ENCODE results near the gene SGSM2.

DNA sequence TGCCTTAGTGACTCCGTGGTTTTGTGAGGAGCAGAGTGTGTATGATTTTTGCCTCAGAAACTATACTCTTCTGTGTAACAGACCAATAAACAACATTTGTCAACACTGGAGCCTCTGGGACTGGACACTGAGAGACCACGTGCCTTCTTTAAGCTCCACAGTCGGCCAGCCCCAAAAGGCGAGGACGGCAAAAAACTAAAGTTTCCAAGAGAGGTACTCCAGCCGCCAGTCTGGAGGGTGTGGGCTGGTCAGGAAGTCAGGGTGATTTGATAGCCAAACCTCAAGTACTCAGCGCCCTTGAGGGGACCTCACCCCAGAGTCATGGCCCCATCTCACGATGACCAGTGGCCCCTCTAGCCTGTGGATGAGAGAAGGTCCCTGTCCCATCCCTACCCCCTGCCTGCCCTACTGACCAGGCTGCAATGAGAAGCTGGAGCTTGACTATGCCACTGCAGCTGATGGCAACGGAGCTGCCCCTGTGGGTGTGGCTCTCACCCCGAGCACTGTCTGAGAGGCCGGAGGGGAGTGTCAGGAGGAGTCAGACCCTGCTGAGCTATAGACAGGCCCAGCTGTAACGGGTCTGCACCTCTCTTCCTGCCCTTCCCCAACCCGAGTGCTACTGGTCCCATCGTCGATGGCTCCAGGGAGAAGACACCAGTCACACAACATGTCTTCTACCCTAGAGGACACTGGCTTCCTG is 43.8 kb downstream of the SGSM2 start:
- TF ChIP-seq, protein P1, sequence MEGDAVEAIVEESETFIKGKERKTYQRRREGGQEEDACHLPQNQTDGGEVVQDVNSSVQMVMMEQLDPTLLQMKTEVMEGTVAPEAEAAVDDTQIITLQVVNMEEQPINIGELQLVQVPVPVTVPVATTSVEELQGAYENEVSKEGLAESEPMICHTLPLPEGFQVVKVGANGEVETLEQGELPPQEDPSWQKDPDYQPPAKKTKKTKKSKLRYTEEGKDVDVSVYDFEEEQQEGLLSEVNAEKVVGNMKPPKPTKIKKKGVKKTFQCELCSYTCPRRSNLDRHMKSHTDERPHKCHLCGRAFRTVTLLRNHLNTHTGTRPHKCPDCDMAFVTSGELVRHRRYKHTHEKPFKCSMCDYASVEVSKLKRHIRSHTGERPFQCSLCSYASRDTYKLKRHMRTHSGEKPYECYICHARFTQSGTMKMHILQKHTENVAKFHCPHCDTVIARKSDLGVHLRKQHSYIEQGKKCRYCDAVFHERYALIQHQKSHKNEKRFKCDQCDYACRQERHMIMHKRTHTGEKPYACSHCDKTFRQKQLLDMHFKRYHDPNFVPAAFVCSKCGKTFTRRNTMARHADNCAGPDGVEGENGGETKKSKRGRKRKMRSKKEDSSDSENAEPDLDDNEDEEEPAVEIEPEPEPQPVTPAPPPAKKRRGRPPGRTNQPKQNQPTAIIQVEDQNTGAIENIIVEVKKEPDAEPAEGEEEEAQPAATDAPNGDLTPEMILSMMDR (IDR thresholded peaks at IDR 0.05): no peak
- TF ChIP-seq EZH2 (IDR thresholded peaks at IDR 0.05; ENCODE audit: borderline replicate concordance, insufficient read depth, low read depth, low read length, poor library complexity, severe bottlenecking): no peak
